ENCODE results near the gene MYL5. TPM values are rescaled to one million over a fixed set of nuclear protein-coding genes. Genes with fewer than 3 reads are reported as not detected.

The MYL5 gene
- total RNA-seq, 4 donors from 2014 or later, result 16.0 to 37.7 (median 20.1) TPM

GRCh38 chr4:657338-657833, 17.0 kb upstream of the MYL5 start:
- no peak for TF ChIP-seq CTCF (IDR thresholded peaks at IDR 0.05; ENCODE audit: low read depth)

GRCh38 chr4:657834-658667, 16.3 kb upstream of the MYL5 start:
- TF ChIP-seq CTCF (IDR thresholded peaks at IDR 0.05; ENCODE audit: low read depth), result no peak

GRCh38 chr4:658681-659667, 15.4 kb upstream of the MYL5 start:
- TF ChIP-seq CTCF (IDR thresholded peaks at IDR 0.05; ENCODE audit: low read depth), result no peak

- TF ChIP-seq CTCF (IDR thresholded peaks at IDR 0.05; ENCODE audit: low read depth), result no peak
Observed at GRCh38 chr4:659851-660250, 14.5 kb upstream of the MYL5 start.

- TF ChIP-seq CTCF (IDR thresholded peaks at IDR 0.05; ENCODE audit: low read depth), result no peak
Observed at GRCh38 chr4:660401-660800, 13.9 kb upstream of the MYL5 start.

GRCh38 chr4:661231-661630, 13.1 kb upstream of the MYL5 start:
- TF ChIP-seq CTCF (IDR thresholded peaks at IDR 0.05; ENCODE audit: low read depth), result no peak
